Neural cell (in vitro differentiated cells): ENCODE data around the gene LCN10. TPM values are rescaled to one million over a fixed set of nuclear protein-coding genes. Genes with fewer than 3 reads are reported as not detected.

ENCODE experiments used
- H2AFZ ChIP-seq: fragments of 200-600, 300-800 bp; sonication (generic), shearing (Covaris generic); 2 replicates; pipeline ENCODE4 v1.6.0; 2014; ENCODE audit warnings: low read depth, mild to moderate bottlenecking, antibody characterized with exemption, low read length, moderate library complexity
- H3F3A ChIP-seq: fragments of 200-600 bp; shearing (Covaris generic); 2 replicates; pipeline ENCODE4 v1.6.1; 2016; ENCODE audit warnings: mild to moderate bottlenecking, moderate library complexity, mixed read lengths, antibody characterized with exemption, low read length; ENCODE audit not compliant: insufficient read depth, poor library complexity, severe bottlenecking
- H3K27ac ChIP-seq: fragments of 200-600, 300-800 bp; sonication (generic), shearing (Covaris generic); 2 replicates; pipeline ENCODE4 v1.5.1; 2014; ENCODE audit warnings: mild to moderate bottlenecking, low read length, moderate library complexity
- H3K27me3 ChIP-seq: fragments of 300-800, 200-600 bp; sonication (generic), shearing (Covaris generic); 2 replicates; pipeline ENCODE4 v1.6.0; 2014; ENCODE audit warnings: mild to moderate bottlenecking, low read depth, low read length, moderate library complexity; ENCODE audit not compliant: insufficient read depth
- H3K36me3 ChIP-seq: fragments of 300-800, 200-600 bp; sonication (generic), shearing (Covaris generic); 2 replicates; pipeline ENCODE4 v1.5.1; 2014; ENCODE audit warnings: mild to moderate bottlenecking, antibody characterized with exemption, low read length, moderate library complexity; ENCODE audit not compliant: insufficient read depth
- H3K4me2 ChIP-seq: fragments of 300-800, 200-600 bp; sonication (generic), shearing (Covaris generic); 2 replicates; pipeline ENCODE4 v1.6.0; 2014; ENCODE audit warnings: mild to moderate bottlenecking, low read length
- H3K4me3 ChIP-seq: fragments of 300-800, 200-600 bp; sonication (generic), shearing (Covaris generic); 2 replicates; pipeline ENCODE4 v1.5.1; 2014; ENCODE audit warnings: mild to moderate bottlenecking, low read length, moderate library complexity
- H3K79me2 ChIP-seq: fragments of 200-600 bp; shearing (Covaris generic); replicated peaks from 2 replicates; pipeline ENCODE4 v1.6.0; 2014; ENCODE audit warnings: mild to moderate bottlenecking, low read length, moderate library complexity; ENCODE audit not compliant: insufficient read depth
- H3K9ac ChIP-seq: fragments of 300-800, 200-600 bp; sonication (generic), shearing (Covaris generic); 2 replicates; pipeline ENCODE4 v1.6.1; 2016; ENCODE audit warnings: mild to moderate bottlenecking, low read length, mixed read lengths
- H3K9me2 ChIP-seq: fragments of 200-600 bp; shearing (Covaris generic); 2 replicates; pipeline ENCODE4 v1.6.1; 2016; ENCODE audit warnings: mild to moderate bottlenecking, low read length, mixed read lengths; ENCODE audit not compliant: insufficient read depth
- H3K9me3 ChIP-seq: fragments of 200-600, 300-800 bp; sonication (generic), shearing (Covaris generic); 2 replicates; pipeline ENCODE4 v1.6.1; 2016; ENCODE audit warnings: mild to moderate bottlenecking, mixed run types, low read length, moderate library complexity, mixed read lengths
- H4K20me1 ChIP-seq: fragments of 200-600 bp; shearing (Covaris generic); 2 replicates; pipeline ENCODE4 v1.6.1; 2016; ENCODE audit warnings: mild to moderate bottlenecking, mixed run types; ENCODE audit not compliant: insufficient read depth
- CTCF ChIP-seq: fragments of 450-650 bp; IDR thresholded peaks from 2 replicates; pipeline ENCODE4 v1.5.1; 2014; ENCODE audit warnings: antibody characterized with exemption, mild to moderate bottlenecking, moderate library complexity; ENCODE audit not compliant: poor library complexity, severe bottlenecking
- EP300 ChIP-seq: fragments of 450-650 bp; conservative IDR thresholded peaks from 2 replicates; pipeline ENCODE4 v1.6.1; 2014; ENCODE audit warnings: antibody characterized with exemption, mild to moderate bottlenecking, moderate library complexity; ENCODE audit not compliant: poor library complexity, severe bottlenecking
- EZH2 ChIP-seq: fragments of 200-600, 300-800 bp; shearing (Covaris generic), sonication (generic); IDR thresholded peaks from 2 replicates; pipeline ENCODE4 v1.6.1; 2014; ENCODE audit warnings: antibody characterized with exemption, low read length, borderline replicate concordance, mild to moderate bottlenecking; ENCODE audit not compliant: insufficient read depth, poor library complexity, severe bottlenecking
- MXI1 ChIP-seq: fragments of 450-650 bp; conservative IDR thresholded peaks from 2 replicates; pipeline ENCODE4 v1.6.1; 2014; ENCODE audit warnings: antibody characterized with exemption, mild to moderate bottlenecking; ENCODE audit not compliant: poor library complexity, severe bottlenecking
- POLR2AphosphoS5 ChIP-seq: IDR thresholded peaks from 2 replicates; pipeline ENCODE4 v1.6.1; 2012
- RAD21 ChIP-seq: fragments of 450-650 bp; conservative IDR thresholded peaks from 2 replicates; pipeline ENCODE4 v1.6.1; 2014; ENCODE audit warnings: antibody characterized with exemption, mild to moderate bottlenecking, moderate library complexity
- SMC3 ChIP-seq: fragments of 450-650 bp; conservative IDR thresholded peaks from 2 replicates; pipeline ENCODE4 v1.6.1; 2014; ENCODE audit warnings: antibody characterized with exemption, mild to moderate bottlenecking, moderate library complexity; ENCODE audit not compliant: poor library complexity
- TAF1 ChIP-seq: IDR thresholded peaks from 2 replicates; pipeline ENCODE4 v1.6.1; 2012; ENCODE audit warnings: low read depth
- polyA plus RNA-seq: library from polyadenylated mRNA; depleted of rRNA; stranded (reverse); fragments of >200 nt; gene quantifications from 2 replicates; pipeline ENCODE4 v1.2.3, GENCODE V29; 2014
- TF ChIP-seq, protein P1 (sequence below): IDR thresholded peaks from 2 replicates; pipeline ENCODE4 v1.6.1; 2012; ENCODE audit warnings: borderline replicate concordance

LCN10 gene
- polyA plus RNA-seq, 1 donor from 2014 or later: not detected

DNA sequence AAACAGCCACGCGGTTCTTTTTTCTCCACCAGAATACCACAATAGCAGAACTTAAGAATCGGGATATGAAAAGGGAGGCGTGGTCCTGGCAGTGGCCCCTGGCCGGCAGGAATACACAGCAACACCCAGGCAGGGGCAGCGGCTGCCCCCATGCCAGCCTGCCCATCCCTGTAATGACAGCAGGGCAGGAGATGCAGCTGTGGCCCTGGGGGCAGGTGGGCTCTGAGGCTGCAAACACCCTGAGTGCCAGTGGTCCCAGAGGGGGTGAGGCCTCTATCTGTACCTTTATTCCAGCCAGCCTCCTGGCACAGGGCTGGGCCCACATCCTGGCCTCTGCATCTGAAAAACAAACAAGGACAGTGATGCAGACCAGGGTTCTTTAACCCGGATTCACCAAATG is 18.0 kb downstream of the LCN10 start:
- no peak overlapping the region for H3K9ac ChIP-seq
- no peak overlapping the region for H3K4me2 ChIP-seq
- H3K36me3 ChIP-seq: no peaks in the 10 kb centered on the region
- TF ChIP-seq MXI1: no peak
- TF ChIP-seq CTCF: no peak
- TF ChIP-seq RAD21: no peak
- TF ChIP-seq SMC3: no peak
- no peak for TF ChIP-seq TAF1
- TF ChIP-seq EZH2: no peak
- TF ChIP-seq, protein P1, sequence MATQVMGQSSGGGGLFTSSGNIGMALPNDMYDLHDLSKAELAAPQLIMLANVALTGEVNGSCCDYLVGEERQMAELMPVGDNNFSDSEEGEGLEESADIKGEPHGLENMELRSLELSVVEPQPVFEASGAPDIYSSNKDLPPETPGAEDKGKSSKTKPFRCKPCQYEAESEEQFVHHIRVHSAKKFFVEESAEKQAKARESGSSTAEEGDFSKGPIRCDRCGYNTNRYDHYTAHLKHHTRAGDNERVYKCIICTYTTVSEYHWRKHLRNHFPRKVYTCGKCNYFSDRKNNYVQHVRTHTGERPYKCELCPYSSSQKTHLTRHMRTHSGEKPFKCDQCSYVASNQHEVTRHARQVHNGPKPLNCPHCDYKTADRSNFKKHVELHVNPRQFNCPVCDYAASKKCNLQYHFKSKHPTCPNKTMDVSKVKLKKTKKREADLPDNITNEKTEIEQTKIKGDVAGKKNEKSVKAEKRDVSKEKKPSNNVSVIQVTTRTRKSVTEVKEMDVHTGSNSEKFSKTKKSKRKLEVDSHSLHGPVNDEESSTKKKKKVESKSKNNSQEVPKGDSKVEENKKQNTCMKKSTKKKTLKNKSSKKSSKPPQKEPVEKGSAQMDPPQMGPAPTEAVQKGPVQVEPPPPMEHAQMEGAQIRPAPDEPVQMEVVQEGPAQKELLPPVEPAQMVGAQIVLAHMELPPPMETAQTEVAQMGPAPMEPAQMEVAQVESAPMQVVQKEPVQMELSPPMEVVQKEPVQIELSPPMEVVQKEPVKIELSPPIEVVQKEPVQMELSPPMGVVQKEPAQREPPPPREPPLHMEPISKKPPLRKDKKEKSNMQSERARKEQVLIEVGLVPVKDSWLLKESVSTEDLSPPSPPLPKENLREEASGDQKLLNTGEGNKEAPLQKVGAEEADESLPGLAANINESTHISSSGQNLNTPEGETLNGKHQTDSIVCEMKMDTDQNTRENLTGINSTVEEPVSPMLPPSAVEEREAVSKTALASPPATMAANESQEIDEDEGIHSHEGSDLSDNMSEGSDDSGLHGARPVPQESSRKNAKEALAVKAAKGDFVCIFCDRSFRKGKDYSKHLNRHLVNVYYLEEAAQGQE: no peak
- no peak for TF ChIP-seq EP300
- TF ChIP-seq POLR2AphosphoS5: no peak
- H3K79me2 ChIP-seq: peaks cover 21% of the 10 kb centered on the region
- no peak overlapping the region for H2AFZ ChIP-seq
- no peaks in the 10 kb centered on the region for H3K9me2 ChIP-seq
- no peak overlapping the region for H3K27ac ChIP-seq
- H3K27me3 ChIP-seq: peaks cover 8% of the 10 kb centered on the region
- H4K20me1 ChIP-seq: peaks cover 10% of the 10 kb centered on the region
- H3K9me3 ChIP-seq: no peaks in the 10 kb centered on the region
- no peak overlapping the region for H3K4me3 ChIP-seq
- no peaks in the 10 kb centered on the region for H3F3A ChIP-seq

DNA sequence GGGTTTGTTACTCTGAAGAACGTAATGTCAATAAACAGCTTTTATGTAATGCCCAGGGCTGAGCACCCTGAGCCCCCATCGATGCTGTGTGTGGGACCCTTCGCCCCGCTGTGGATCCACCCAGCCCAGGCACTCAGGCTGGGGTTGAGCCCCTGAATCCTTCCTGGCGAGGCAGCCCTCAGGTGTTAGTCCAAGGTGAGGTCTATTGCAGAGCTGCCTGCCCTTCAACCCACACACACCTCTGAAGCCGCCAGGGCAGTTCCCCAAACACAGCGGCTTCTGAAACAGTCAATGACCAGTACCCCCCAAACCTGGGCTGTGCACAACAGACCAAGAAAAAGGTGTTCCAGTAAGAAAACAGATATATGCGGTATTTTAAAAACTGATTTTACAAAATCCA is 18.8 kb downstream of the LCN10 start:
- H4K20me1 ChIP-seq: peaks cover 10% of the 10 kb centered on the region
- H3K79me2 ChIP-seq: peaks cover 21% of the 10 kb centered on the region
- H3K36me3 ChIP-seq: no peaks in the 10 kb centered on the region

More for the DNA sequence above, 18.8 kb downstream of the LCN10 start:
- H3K27me3 ChIP-seq: peaks cover 7% of the 10 kb centered on the region
- TF ChIP-seq MXI1 (no peak), TAF1 (no peak), EP300 (no peak), RAD21 (no peak), CTCF (no peak), SMC3 (no peak), EZH2 (no peak)
- H3K27ac ChIP-seq: no peak overlapping the region
- H3K9me2 ChIP-seq: no peaks in the 10 kb centered on the region
- no peak overlapping the region for H2AFZ ChIP-seq
- no peaks in the 10 kb centered on the region for H3F3A ChIP-seq
- H3K9me3 ChIP-seq: no peaks in the 10 kb centered on the region
- H3K9ac ChIP-seq: no peak overlapping the region
- H3K4me2 ChIP-seq: no peak overlapping the region
- H3K4me3 ChIP-seq: no peak overlapping the region
